Stimulated activated CD8-positive, alpha-beta memory T cell treated with anti-CD3 and anti-CD28 coated beads, Interleukin-4, amount 100 ng/mL, for 1 hour (primary cell): ENCODE data around the gene RNF40.

Experiments
- DNase-seq, 2 donors: peaks; one replicate each; pipeline ENCODE4 v3.0.0-alpha.2; 2020; ENCODE audit warnings: low read depth in 2 of 2, low spot score in 1 of 2

RNF40 gene

GRCh38 chr16:30761427-30761927 is 645 bp upstream of the RNF40 start:
- DNase-seq, result no peak

- no peak for DNase-seq
Measured at GRCh38 chr16:30762991-30763725, 1.0 kb downstream of the RNF40 start.

- no peak for DNase-seq
Measured at GRCh38 chr16:30764086-30764485, 2.0 kb downstream of the RNF40 start.

- DNase-seq, result no peak
Measured at GRCh38 chr16:30764816-30765465, 2.8 kb downstream of the RNF40 start.

- DNase-seq, result no peak
Measured at GRCh38 chr16:30766206-30766932, 4.2 kb downstream of the RNF40 start.

GRCh38 chr16:30766933-30767284 is 4.8 kb downstream of the RNF40 start:
- no peak for DNase-seq

- DNase-seq, result no peak
Measured at GRCh38 chr16:30767767-30768465, 5.8 kb downstream of the RNF40 start.

- no peak for DNase-seq
Measured at GRCh38 chr16:30768583-30769181, 6.6 kb downstream of the RNF40 start.

GRCh38 chr16:30769379-30770089 is 7.4 kb downstream of the RNF40 start:
- no peak for DNase-seq

- DNase-seq, result no peak
Measured at GRCh38 chr16:30771726-30772125, 9.6 kb downstream of the RNF40 start.

- DNase-seq, result no peak
Measured at GRCh38 chr16:30773826-30774225, 11.7 kb downstream of the RNF40 start.

GRCh38 chr16:30774367-30775130 is 12.4 kb downstream of the RNF40 start:
- no peak for DNase-seq

GRCh38 chr16:30775131-30775391 is 12.9 kb downstream of the RNF40 start:
- no peak for DNase-seq

- DNase-seq, result no peak
Measured at GRCh38 chr16:30775392-30776188, 13.5 kb downstream of the RNF40 start.

GRCh38 chr16:30777591-30778297 is 15.6 kb downstream of the RNF40 start:
- no peak for DNase-seq

- no peak for DNase-seq
Measured at GRCh38 chr16:30778549-30779244, 16.6 kb downstream of the RNF40 start.

GRCh38 chr16:30779596-30779995 is 17.5 kb downstream of the RNF40 start:
- no peak for DNase-seq

GRCh38 chr16:30780021-30780420 is 17.9 kb downstream of the RNF40 start:
- DNase-seq, result no peak
